ENCODE results near the gene AK3.

Gene AK3

DNA sequence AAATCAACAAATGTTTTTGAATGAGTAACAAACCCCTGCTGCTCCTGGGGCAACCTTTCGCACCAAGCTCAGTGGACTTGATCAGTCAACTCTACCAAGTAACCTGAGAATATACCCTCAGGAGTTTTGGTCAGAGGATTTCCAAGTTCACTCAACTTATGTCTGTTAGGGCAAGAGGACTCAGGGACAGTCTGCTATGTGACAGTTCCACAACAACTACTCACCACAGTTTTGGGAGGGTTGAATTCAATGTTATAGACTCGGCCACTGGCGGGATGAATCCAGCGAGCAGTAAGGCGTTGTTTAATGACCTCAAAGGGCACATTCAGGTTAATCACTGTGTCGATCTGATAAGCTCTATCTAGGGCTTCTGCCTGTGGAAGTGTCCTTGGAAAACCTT, 22.1 kb downstream of the AK3 start:
- Histone ChIP-seq H3K4me1 (ENCODE audit: low read depth, poor library complexity, severe bottlenecking) (no peaks in the 10 kb centered on the region), H3K27ac (no peak overlapping the region), H3K9ac (no peak overlapping the region), H3K36me3 (ENCODE audit: insufficient read depth) (peaks cover 6% of the 10 kb centered on the region; the same call in 1 of the 2 replicates), H3K4me2 (no peak overlapping the region), H4K20me1 (ENCODE audit: insufficient read depth) (no peaks in the 10 kb centered on the region), H2AFZ (ENCODE audit: low read depth) (no peak overlapping the region), H3K4me3 (IDR thresholded peaks at IDR 0.05; ENCODE audit: insufficient read depth, low read depth, low read length) (no peak overlapping the region), H3K27me3 (ENCODE audit: insufficient read depth, low read depth) (no peaks in the 10 kb centered on the region), H3K79me2 (ENCODE audit: insufficient read depth, low read depth) (no peaks in the 10 kb centered on the region)
- no peak for TF ChIP-seq CTCF (conservative IDR thresholded peaks at IDR 0.05; ENCODE audit: low read depth, low read length)

DNA sequence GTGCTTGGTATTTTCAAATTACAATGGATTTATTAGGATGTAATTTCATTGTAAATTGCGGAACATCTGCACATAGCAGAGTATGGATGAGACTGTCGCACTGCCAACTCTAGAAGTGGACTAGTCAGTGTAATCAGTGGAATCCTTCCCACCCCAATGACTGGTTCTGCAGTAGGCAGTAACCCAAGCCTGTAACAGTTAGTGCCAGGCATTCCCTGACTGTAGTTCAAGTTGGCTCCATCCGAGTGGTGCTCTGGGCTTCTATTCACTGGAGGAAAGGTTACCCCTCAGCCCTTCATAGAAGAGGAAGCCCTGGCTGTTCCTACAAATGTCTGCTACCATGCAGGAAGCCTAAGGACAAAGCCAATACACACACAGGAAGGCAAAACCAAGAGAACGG, 23.2 kb downstream of the AK3 start:
- Histone ChIP-seq H3K27ac (no peak overlapping the region), H3K36me3 (ENCODE audit: insufficient read depth) (peaks cover 6% of the 10 kb centered on the region; the same call in 1 of the 2 replicates), H4K20me1 (ENCODE audit: insufficient read depth) (no peaks in the 10 kb centered on the region)

DNA sequence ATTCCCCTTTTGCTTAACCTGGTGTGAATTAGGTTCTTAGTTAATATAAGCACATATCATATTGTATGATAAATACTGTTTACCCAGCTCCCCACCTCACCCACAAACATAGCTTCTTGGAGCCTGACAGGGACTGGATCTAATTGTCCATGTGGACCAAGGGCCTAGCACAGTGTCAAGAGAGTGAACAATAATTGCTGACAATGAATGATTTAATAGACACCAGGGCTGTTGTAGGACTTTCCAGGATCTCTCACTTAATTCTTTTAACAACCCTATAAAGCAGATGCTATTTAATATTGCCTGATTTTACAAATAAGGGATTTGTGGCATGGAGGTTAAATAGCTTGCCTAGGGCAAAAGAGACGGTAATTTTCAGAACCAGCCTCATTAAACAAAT, 24.8 kb downstream of the AK3 start:
- no peak for TF ChIP-seq CTCF (conservative IDR thresholded peaks at IDR 0.05; ENCODE audit: low read depth, low read length)
- Histone ChIP-seq H3K4me2 (no peak overlapping the region), H3K36me3 (ENCODE audit: insufficient read depth) (peaks cover 6% of the 10 kb centered on the region; the same call in 1 of the 2 replicates), H3K27ac (no peak overlapping the region), H3K9ac (no peak overlapping the region), H3K79me2 (ENCODE audit: insufficient read depth, low read depth) (no peaks in the 10 kb centered on the region), H3K4me3 (IDR thresholded peaks at IDR 0.05; ENCODE audit: insufficient read depth, low read depth, low read length) (no peak overlapping the region), H2AFZ (ENCODE audit: low read depth) (no peak overlapping the region), H4K20me1 (ENCODE audit: insufficient read depth) (no peaks in the 10 kb centered on the region), H3K27me3 (ENCODE audit: insufficient read depth, low read depth) (no peaks in the 10 kb centered on the region), H3K4me1 (ENCODE audit: low read depth, poor library complexity, severe bottlenecking) (no peaks in the 10 kb centered on the region)

More for the DNA sequence above, 23.2 kb downstream of the AK3 start:
- Histone ChIP-seq H3K79me2 (ENCODE audit: insufficient read depth, low read depth) (no peaks in the 10 kb centered on the region), H3K27me3 (ENCODE audit: insufficient read depth, low read depth) (no peaks in the 10 kb centered on the region), H2AFZ (ENCODE audit: low read depth) (no peak overlapping the region), H3K4me2 (no peak overlapping the region), H3K4me3 (IDR thresholded peaks at IDR 0.05; ENCODE audit: insufficient read depth, low read depth, low read length) (no peak overlapping the region), H3K9ac (no peak overlapping the region), H3K4me1 (ENCODE audit: low read depth, poor library complexity, severe bottlenecking) (no peaks in the 10 kb centered on the region)
- TF ChIP-seq CTCF (conservative IDR thresholded peaks at IDR 0.05; ENCODE audit: low read depth, low read length): no peak

DNA sequence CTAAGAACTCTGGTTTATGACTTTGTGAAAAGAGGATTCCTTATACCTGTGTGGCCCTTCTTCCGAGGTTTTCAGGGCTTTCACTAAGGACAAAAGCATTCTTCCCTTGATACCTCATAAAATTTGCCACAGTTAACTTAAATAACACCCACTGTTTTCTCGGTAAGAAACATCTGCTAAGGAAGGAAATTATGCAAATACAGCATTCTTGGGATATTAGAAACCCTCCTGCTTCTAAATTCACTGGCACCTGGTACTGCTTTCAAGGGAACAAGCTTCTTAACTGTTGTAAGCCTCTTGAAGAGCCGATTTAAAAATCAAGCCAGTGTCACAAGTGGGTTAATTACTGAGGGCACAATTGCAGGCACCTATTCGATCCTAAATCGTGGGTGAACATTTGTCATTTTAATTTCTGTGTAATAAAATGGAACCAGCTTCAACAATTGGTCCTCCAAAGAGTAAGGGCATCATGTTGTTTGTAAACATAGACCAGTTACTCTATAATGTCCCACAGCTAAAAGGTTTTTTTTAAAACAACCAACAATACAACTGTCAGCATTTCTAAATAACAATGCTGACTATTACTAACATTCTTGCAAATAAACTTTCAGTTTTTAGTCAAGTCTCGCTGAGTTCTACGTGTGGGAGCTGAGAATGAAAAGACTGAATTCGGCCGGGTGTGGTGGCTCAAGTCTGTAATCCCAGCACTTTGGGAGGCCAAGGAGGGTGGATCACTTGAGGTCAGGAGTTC, 26.6 kb downstream of the AK3 start:
- no peak for TF ChIP-seq CTCF (conservative IDR thresholded peaks at IDR 0.05; ENCODE audit: low read depth, low read length)
- peaks cover 6% of the 10 kb centered on the region; the same call in 1 of the 2 replicates for H3K36me3 ChIP-seq (ENCODE audit: insufficient read depth)
- no peaks in the 10 kb centered on the region for H3K79me2 ChIP-seq (ENCODE audit: insufficient read depth, low read depth)
- H2AFZ ChIP-seq (ENCODE audit: low read depth): no peak overlapping the region
- H3K4me2 ChIP-seq: no peak overlapping the region
- H4K20me1 ChIP-seq (ENCODE audit: insufficient read depth): no peaks in the 10 kb centered on the region
- H3K9ac ChIP-seq: no peak overlapping the region
- no peak overlapping the region for H3K4me3 ChIP-seq (IDR thresholded peaks at IDR 0.05; ENCODE audit: insufficient read depth, low read depth, low read length)
- H3K27ac ChIP-seq: no peak overlapping the region
- H3K27me3 ChIP-seq (ENCODE audit: insufficient read depth, low read depth): no peaks in the 10 kb centered on the region
- no peaks in the 10 kb centered on the region for H3K4me1 ChIP-seq (ENCODE audit: low read depth, poor library complexity, severe bottlenecking)

Data from KMS-11 (cell line).